Raji (cell line): ENCODE measurements around the gene AATK.

Source experiments
- POLR2A ChIP-seq: IDR thresholded peaks from 2 replicates; pipeline ENCODE4 v1.6.1; 2011; ENCODE audit warnings: low read depth, low read length, control low read depth; ENCODE audit not compliant: insufficient read depth

Gene AATK

GRCh38 chr17:81118308-81119221 is 47.5 kb downstream of the AATK start:
- TF ChIP-seq POLR2A: no peak

- no peak for TF ChIP-seq POLR2A
Observed at GRCh38 chr17:81117672-81118198, 48.3 kb downstream of the AATK start.

- TF ChIP-seq POLR2A: no peak
Observed at GRCh38 chr17:81116704-81117103, 49.3 kb downstream of the AATK start.

- TF ChIP-seq POLR2A: no peak
Observed at GRCh38 chr17:81115749-81116464, 50.1 kb downstream of the AATK start.

GRCh38 chr17:81115219-81115618 is 50.8 kb downstream of the AATK start:
- TF ChIP-seq POLR2A: no peak

GRCh38 chr17:81114351-81115093 is 51.5 kb downstream of the AATK start:
- no peak for TF ChIP-seq POLR2A

- no peak for TF ChIP-seq POLR2A
Observed at GRCh38 chr17:81113158-81113724, 52.8 kb downstream of the AATK start.

- no peak for TF ChIP-seq POLR2A
Observed at GRCh38 chr17:81112450-81112849, 53.6 kb downstream of the AATK start.

GRCh38 chr17:81111066-81111465 is 55.0 kb downstream of the AATK start:
- TF ChIP-seq POLR2A: no peak

GRCh38 chr17:81110488-81111040 is 55.5 kb downstream of the AATK start:
- TF ChIP-seq POLR2A: no peak

- no peak for TF ChIP-seq POLR2A
Observed at GRCh38 chr17:81109957-81110356, 56.1 kb downstream of the AATK start.

- no peak for TF ChIP-seq POLR2A
Observed at GRCh38 chr17:81108220-81108619, 57.8 kb downstream of the AATK start.

GRCh38 chr17:81106716-81107115 is 59.3 kb downstream of the AATK start:
- TF ChIP-seq POLR2A: no peak

- TF ChIP-seq POLR2A: no peak
Observed at GRCh38 chr17:81103379-81103778, 62.6 kb downstream of the AATK start.

GRCh38 chr17:81102869-81103268 is 63.2 kb downstream of the AATK start:
- no peak for TF ChIP-seq POLR2A
